Measurements from ENCODE around the gene TCF3. TPM values are rescaled to one million over a fixed set of nuclear protein-coding genes. Genes with fewer than 3 reads are reported as not detected.

The TCF3 gene
- total RNA-seq, 1 donor: 55.0 TPM

DNA sequence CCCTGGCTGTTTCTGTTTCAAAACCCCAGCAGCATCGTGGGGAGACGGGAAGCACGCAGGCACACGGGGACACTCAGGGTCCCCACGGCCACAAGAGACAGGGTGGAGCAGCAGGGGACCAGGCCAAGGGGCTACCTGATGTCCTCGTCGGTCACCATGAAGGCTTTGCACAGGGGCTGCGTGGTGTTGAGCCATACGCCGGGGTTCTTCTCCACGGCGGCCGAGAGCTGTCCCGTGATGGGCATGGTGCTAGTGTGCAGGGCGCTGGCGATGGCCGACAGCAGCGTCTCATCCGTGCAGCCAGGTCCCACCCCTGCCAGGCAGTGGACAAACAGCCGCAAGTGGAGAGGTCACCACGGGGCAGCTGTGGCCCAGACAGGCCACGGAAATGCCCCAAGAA is 71.5 kb downstream of the TCF3 start:
- Histone ChIP-seq H3K27ac (ENCODE audit: low read depth, low read length) (no peak overlapping the region), H3K79me2 (ENCODE audit: insufficient read depth, low read length) (peaks cover 14% of the 10 kb centered on the region), H4K20me1 (ENCODE audit: insufficient read depth, low read length) (peaks cover 3% of the 10 kb centered on the region), H3K36me3 (ENCODE audit: insufficient read depth, low read length) (peaks cover 50% of the 10 kb centered on the region), H3K27me3 (ENCODE audit: insufficient read depth, low read length) (no peaks in the 10 kb centered on the region), H3K9me3 (ENCODE audit: low read depth, low read length) (no peaks in the 10 kb centered on the region), H2AFZ (ENCODE audit: low read length) (no peak overlapping the region), H3K4me3 (ENCODE audit: insufficient read depth, low read length) (no peak overlapping the region), H3K4me2 (ENCODE audit: insufficient read depth, low read length) (no peak overlapping the region), H3K4me1 (ENCODE audit: insufficient read depth, low read length) (no peaks in the 10 kb centered on the region)
- TF ChIP-seq, protein P1, sequence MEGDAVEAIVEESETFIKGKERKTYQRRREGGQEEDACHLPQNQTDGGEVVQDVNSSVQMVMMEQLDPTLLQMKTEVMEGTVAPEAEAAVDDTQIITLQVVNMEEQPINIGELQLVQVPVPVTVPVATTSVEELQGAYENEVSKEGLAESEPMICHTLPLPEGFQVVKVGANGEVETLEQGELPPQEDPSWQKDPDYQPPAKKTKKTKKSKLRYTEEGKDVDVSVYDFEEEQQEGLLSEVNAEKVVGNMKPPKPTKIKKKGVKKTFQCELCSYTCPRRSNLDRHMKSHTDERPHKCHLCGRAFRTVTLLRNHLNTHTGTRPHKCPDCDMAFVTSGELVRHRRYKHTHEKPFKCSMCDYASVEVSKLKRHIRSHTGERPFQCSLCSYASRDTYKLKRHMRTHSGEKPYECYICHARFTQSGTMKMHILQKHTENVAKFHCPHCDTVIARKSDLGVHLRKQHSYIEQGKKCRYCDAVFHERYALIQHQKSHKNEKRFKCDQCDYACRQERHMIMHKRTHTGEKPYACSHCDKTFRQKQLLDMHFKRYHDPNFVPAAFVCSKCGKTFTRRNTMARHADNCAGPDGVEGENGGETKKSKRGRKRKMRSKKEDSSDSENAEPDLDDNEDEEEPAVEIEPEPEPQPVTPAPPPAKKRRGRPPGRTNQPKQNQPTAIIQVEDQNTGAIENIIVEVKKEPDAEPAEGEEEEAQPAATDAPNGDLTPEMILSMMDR (IDR thresholded peaks at IDR 0.05; ENCODE audit: extremely low read depth, low read depth, low read length): no peak
- DNase-seq (ENCODE audit: insufficient read length, low spot score, missing footprints): no peak

DNA sequence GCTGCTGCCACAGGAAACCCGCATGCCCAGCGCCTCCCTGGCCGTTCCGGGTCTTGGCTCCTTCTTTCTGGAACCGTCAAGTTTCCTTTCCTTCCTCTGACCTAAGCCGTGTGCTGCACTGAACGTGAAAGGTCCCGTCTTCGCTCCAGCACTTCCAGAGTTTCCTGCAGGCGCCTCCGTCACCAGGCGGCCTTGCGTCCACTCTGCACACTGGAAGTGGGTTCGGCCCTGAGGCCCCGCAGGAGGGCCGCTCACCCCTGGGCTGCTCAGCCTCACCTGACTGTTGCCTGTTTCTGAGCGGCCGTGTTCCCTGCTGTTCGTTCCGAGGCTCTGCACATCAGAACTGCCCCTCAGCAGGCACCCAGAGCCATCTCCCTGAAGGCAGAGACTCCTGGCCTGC is 72.0 kb downstream of the TCF3 start:
- Histone ChIP-seq H3K9me3 (ENCODE audit: low read depth, low read length) (no peaks in the 10 kb centered on the region), H4K20me1 (ENCODE audit: insufficient read depth, low read length) (peaks cover 3% of the 10 kb centered on the region), H3K4me2 (ENCODE audit: insufficient read depth, low read length) (no peak overlapping the region), H3K27ac (ENCODE audit: low read depth, low read length) (no peak overlapping the region), H3K36me3 (ENCODE audit: insufficient read depth, low read length) (peaks cover 50% of the 10 kb centered on the region), H2AFZ (ENCODE audit: low read length) (no peak overlapping the region), H3K79me2 (ENCODE audit: insufficient read depth, low read length) (peaks cover 9% of the 10 kb centered on the region), H3K27me3 (ENCODE audit: insufficient read depth, low read length) (no peaks in the 10 kb centered on the region), H3K4me3 (ENCODE audit: insufficient read depth, low read length) (no peak overlapping the region), H3K4me1 (ENCODE audit: insufficient read depth, low read length) (no peaks in the 10 kb centered on the region)
- TF ChIP-seq, protein P1 (IDR thresholded peaks at IDR 0.05; ENCODE audit: extremely low read depth, low read depth, low read length): no peak
- no peak for DNase-seq (ENCODE audit: insufficient read length, low spot score, missing footprints)

DNA sequence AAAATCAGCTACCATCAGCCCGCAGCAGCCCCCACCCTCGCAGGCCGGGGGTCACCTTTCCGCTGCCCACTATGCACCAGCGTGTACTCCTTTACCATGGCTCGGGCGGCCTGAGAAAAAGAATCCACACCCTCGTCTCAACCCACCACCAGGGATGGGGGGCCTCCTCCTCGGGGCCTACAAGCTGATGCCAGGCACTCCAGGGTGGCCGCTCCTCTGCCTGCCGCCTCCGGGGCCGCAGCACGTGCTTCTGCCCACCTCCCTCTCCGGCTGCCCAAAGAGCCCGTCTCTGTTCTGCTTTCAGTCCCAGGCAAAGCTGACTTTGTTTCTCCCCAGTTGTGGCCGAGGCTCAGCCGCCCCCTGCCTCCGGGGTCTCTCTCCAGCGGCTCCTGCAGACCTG is 73.2 kb downstream of the TCF3 start:
- Histone ChIP-seq H3K9me3 (ENCODE audit: low read depth, low read length) (no peaks in the 10 kb centered on the region), H3K4me1 (ENCODE audit: insufficient read depth, low read length) (no peaks in the 10 kb centered on the region)
- TF ChIP-seq, protein P1 (IDR thresholded peaks at IDR 0.05; ENCODE audit: extremely low read depth, low read depth, low read length): no peak

DNA sequence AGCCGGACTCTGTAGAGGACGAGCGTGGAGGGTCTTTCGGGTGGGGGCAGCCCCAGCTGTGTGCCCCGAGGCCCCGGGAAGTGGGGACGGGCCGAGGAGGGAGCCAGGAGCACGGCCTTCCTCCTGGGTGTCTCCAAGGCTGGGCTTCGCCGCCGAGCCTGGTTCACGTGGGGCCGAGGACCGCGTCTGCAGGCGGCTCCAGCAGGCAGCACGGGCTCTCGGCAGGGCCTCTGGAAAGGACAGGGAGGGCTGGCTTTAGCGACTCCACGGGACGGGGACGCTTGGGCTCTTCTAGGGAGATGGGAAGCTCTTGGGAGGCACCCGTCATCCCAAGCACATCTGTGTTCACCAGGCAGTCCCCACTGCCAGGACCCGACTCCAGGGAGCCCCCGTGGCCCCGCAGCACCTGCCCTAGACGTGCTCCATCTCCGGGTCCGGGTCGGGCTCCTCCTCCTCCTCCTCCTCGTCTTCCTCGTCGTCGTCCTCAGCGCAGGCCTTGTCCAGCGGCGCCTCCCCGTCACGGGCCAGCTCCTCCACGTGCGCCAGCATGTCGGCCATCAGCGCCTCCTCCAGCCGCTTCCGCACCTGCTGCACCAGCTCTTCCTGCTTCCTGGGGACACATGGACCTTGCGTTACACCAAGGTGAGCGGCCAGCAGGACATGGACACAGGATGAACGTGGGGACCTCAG is 74.3 kb downstream of the TCF3 start:
- H3K79me2 ChIP-seq (ENCODE audit: insufficient read depth, low read length): no peaks in the 10 kb centered on the region
- H3K9me3 ChIP-seq (ENCODE audit: low read depth, low read length): no peaks in the 10 kb centered on the region
- no peak overlapping the region for H3K4me2 ChIP-seq (ENCODE audit: insufficient read depth, low read length)
- H3K4me1 ChIP-seq (ENCODE audit: insufficient read depth, low read length): no peaks in the 10 kb centered on the region
- H3K27ac ChIP-seq (ENCODE audit: low read depth, low read length): no peak overlapping the region
- peaks cover 3% of the 10 kb centered on the region for H4K20me1 ChIP-seq (ENCODE audit: insufficient read depth, low read length)
- no peak overlapping the region for H3K4me3 ChIP-seq (ENCODE audit: insufficient read depth, low read length)
- peaks cover 38% of the 10 kb centered on the region for H3K36me3 ChIP-seq (ENCODE audit: insufficient read depth, low read length)
- TF ChIP-seq, protein P1 (IDR thresholded peaks at IDR 0.05; ENCODE audit: extremely low read depth, low read depth, low read length): no peak
- H3K27me3 ChIP-seq (ENCODE audit: insufficient read depth, low read length): no peaks in the 10 kb centered on the region
- no peak for DNase-seq (ENCODE audit: insufficient read length, low spot score, missing footprints)
- no peak overlapping the region for H2AFZ ChIP-seq (ENCODE audit: low read length)

More for the DNA sequence above, 73.2 kb downstream of the TCF3 start:
- Histone ChIP-seq H2AFZ (ENCODE audit: low read length) (no peak overlapping the region), H3K4me3 (ENCODE audit: insufficient read depth, low read length) (no peak overlapping the region), H3K27ac (ENCODE audit: low read depth, low read length) (no peak overlapping the region), H3K36me3 (ENCODE audit: insufficient read depth, low read length) (peaks cover 48% of the 10 kb centered on the region), H4K20me1 (ENCODE audit: insufficient read depth, low read length) (peaks cover 3% of the 10 kb centered on the region), H3K4me2 (ENCODE audit: insufficient read depth, low read length) (no peak overlapping the region), H3K79me2 (ENCODE audit: insufficient read depth, low read length) (peaks cover under 1% of the 10 kb centered on the region), H3K27me3 (ENCODE audit: insufficient read depth, low read length) (no peaks in the 10 kb centered on the region)
- DNase-seq (ENCODE audit: insufficient read length, low spot score, missing footprints): no peak

Measured in osteoblast (primary cell).